HG02970 (cell line): Measurements from ENCODE around the gene ANKRD60.

Experiments
- ATAC-seq: cut with Tn5 transposase; IDR thresholded peaks from one replicate; pipeline ENCODE4 v1.9.1; 2021; ENCODE audit warnings: mild to moderate bottlenecking, moderate library complexity, moderate number of reproducible peaks; ENCODE audit not compliant: unreplicated experiment, low FRiP score

ANKRD60 gene

GRCh38 chr20:58167759-58168158, 60.7 kb downstream of the ANKRD60 start:
- ATAC-seq: no peak
